Naive B cell (primary cell): Measurements from ENCODE around the gene OR51I2. TPM values are rescaled to one million over a fixed set of nuclear protein-coding genes. Genes with fewer than 3 reads are reported as not detected.

Source experiments
- ATAC-seq, 2 donors: fragments of 150-1000 bp; cut with Tn5 transposase; 2 replicates each; pipeline ENCODE4 v1.10.0; 2021; ENCODE audit warnings: low read depth in 2 of 2, mild to moderate bottlenecking in 2 of 2, moderate library complexity in 2 of 2
- DNase-seq: peaks from one replicate; pipeline ENCODE4 v3.0.0; 2022
- H3K27ac Mint-ChIP-seq, 6 donors: one replicate each; pipeline ENCODE4 v1.8.0; 2020 to 2022; ENCODE audit warnings: mild to moderate bottlenecking in 6 of 6, mixed read lengths in 6 of 6, moderate library complexity in 5 of 6, inconsistent platforms in 2 of 6
- H3K27me3 Mint-ChIP-seq, 3 donors: one replicate each; pipeline ENCODE4 v1.8.0; 2021 to 2022; ENCODE audit warnings: mixed read lengths in 3 of 3, mild to moderate bottlenecking in 1 of 3
- H3K36me3 Mint-ChIP-seq, 2 donors: one replicate each; pipeline ENCODE4 v1.8.0; 2020 to 2022; ENCODE audit warnings: mixed read lengths in 2 of 2, inconsistent platforms in 1 of 2, mild to moderate bottlenecking in 1 of 2
- H3K4me1 Mint-ChIP-seq, 3 donors: one replicate each; pipeline ENCODE4 v1.8.0; 2020 to 2022; ENCODE audit warnings: mixed read lengths in 3 of 3, inconsistent platforms in 1 of 3, mild to moderate bottlenecking in 1 of 3, moderate library complexity in 1 of 3
- H3K4me3 Mint-ChIP-seq, 8 donors: one replicate each; pipeline ENCODE4 v1.8.0; 2020 to 2022; ENCODE audit warnings: mild to moderate bottlenecking in 8 of 8, mixed read lengths in 8 of 8, moderate library complexity in 8 of 8, inconsistent platforms in 2 of 8
- H3K9me3 Mint-ChIP-seq, 7 donors: one replicate each; pipeline ENCODE4 v1.8.0; 2020 to 2022; ENCODE audit warnings: mixed read lengths in 7 of 7, mild to moderate bottlenecking in 5 of 7, inconsistent platforms in 2 of 7, moderate library complexity in 1 of 7
- polyA plus RNA-seq, 6 donors: library from polyadenylated mRNA; unstranded; fragments of 300-500 nt; fragmentation: Illumina TruSeq; gene quantifications; one replicate each; pipeline ENCODE4 v1.2.3, GENCODE V29; 2021; ENCODE audit warnings: low read depth in 6 of 6

OR51I2 gene
- not detected for polyA plus RNA-seq

DNA sequence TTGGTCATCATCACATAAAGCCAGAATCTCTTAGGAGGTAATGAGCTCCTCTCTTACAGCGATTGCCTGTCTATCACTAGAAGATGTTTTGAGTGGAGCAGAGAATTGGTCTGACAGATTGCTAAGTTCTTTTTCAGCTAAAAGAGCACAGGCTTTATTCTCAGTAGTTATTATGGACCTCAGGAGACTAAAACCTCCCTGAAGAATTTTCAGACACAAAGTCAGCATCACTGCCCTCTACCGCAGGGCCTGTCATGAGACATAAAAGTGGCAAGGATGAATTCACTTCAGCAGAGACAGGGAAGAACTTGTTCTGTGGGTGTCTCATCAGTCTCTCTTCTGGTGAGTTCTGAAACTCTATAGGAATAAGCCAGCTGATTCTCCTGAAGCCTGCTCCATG is at the start of gene OR51I2:
Gene OR51I2, plus strand, starts transcription at position 301 of the 400 bp plus-strand sequence. CDS start 4,166 bp downstream, outside the sequence.
- no peak for DNase-seq
- H3K27ac Mint-ChIP-seq, result no peak within 1 kb of the TSS

GRCh38 chr11:5405173-5405572 is 44.0 kb upstream of the OR51I2 start:
- ATAC-seq (no peak), DNase-seq (no peak)
- H3K4me1 Mint-ChIP-seq, result no peaks in the 10 kb centered on the region
- H3K36me3 Mint-ChIP-seq, result no peaks in the 10 kb centered on the region
- peaks cover 6 to 21% (median 13%) of the 10 kb centered on the region in 3 donors for H3K27me3 Mint-ChIP-seq
- H3K9me3 Mint-ChIP-seq, result peaks cover 0 to 11% (median 0%) of the 10 kb centered on the region in 7 donors
- H3K27ac Mint-ChIP-seq, result no peak overlapping the region
- H3K4me3 Mint-ChIP-seq, result no peak overlapping the region

More for the DNA sequence above, at the start of gene OR51I2:
- Mint-ChIP-seq H3K4me1 (no peaks in the 10 kb centered on the region), H3K4me3 (no peak within 1 kb of the TSS), H3K9me3 (peaks cover 0 to 2% (median 0%) of the 10 kb centered on the region in 7 donors), H3K36me3 (no peaks in the 10 kb centered on the region), H3K27me3 (peaks cover 12 to 16% (median 12%) of the 10 kb centered on the region in 3 donors)
- ATAC-seq, result no peak

- H3K27me3 Mint-ChIP-seq, result peaks cover 12 to 19% (median 15%) of the 10 kb centered on the region in 3 donors
- H3K4me1 Mint-ChIP-seq, result no peaks in the 10 kb centered on the region
- peaks cover 4 to 7% of the 10 kb centered on the region in 2 donors for H3K36me3 Mint-ChIP-seq
- peaks cover 2 to 9% (median 4%) of the 10 kb centered on the region in 7 donors for H3K9me3 Mint-ChIP-seq
- no peak overlapping the region for H3K27ac Mint-ChIP-seq
- DNase-seq (no peak), ATAC-seq (no peak)
- H3K4me3 Mint-ChIP-seq, result no peak overlapping the region
These were observed 28.1 kb upstream of the OR51I2 start for GRCh38 chr11:5420993-5421392.

GRCh38 chr11:5421811-5422210 is 27.3 kb upstream of the OR51I2 start, which contains the start of gene OR51Q1:
OR51Q1 (plus strand) TSS chr11:5422111; CDS start chr11:5422201, 90 bp downstream.
- H3K4me1 Mint-ChIP-seq, result no peaks in the 10 kb centered on the region
- no peak within 1 kb of the TSS for H3K4me3 Mint-ChIP-seq
- ATAC-seq (no peak), DNase-seq (no peak)
- H3K36me3 Mint-ChIP-seq, result peaks cover 4 to 7% of the 10 kb centered on the region in 2 donors
- peaks cover 2 to 9% (median 4%) of the 10 kb centered on the region in 7 donors for H3K9me3 Mint-ChIP-seq
- peaks cover 14 to 22% (median 16%) of the 10 kb centered on the region in 3 donors for H3K27me3 Mint-ChIP-seq
- H3K27ac Mint-ChIP-seq, result peak within 1 kb of the TSS in 1 of 6 donors; percentile 2

GRCh38 chr11:5423131-5423530 is 26.0 kb upstream of the OR51I2 start:
- no peaks in the 10 kb centered on the region for H3K4me1 Mint-ChIP-seq
- ATAC-seq, result no peak
- no peak overlapping the region for H3K27ac Mint-ChIP-seq
- DNase-seq, result no peak
- peaks cover 2 to 9% (median 5%) of the 10 kb centered on the region in 7 donors for H3K9me3 Mint-ChIP-seq
- no peak overlapping the region for H3K4me3 Mint-ChIP-seq
- H3K27me3 Mint-ChIP-seq, result peaks cover 19 to 27% (median 21%) of the 10 kb centered on the region in 3 donors
- H3K36me3 Mint-ChIP-seq, result peaks cover 4 to 7% of the 10 kb centered on the region in 2 donors

DNA sequence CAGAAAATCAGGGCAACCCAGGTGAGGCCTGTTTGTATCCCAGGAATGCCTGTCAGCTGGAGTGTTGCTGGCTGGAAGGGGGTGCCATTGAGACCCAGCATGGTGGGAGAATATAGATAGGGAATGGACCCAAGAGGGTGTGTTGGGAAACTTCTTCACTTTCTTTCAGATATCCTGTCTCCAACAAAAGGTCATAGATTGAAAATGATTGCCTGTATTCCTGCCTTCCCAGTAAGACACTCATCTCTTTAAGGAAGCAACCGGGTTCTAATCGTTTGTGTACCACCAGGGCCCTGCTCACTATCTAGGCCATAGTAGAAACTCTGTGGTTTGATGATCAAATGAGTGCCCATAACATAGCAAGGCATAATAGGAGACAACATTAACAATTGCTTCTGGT is 7.7 kb upstream of the OR51I2 start, which contains the start of gene OR51I1:
Gene OR51I1, minus strand, starts transcription at position 101 of the 400 bp plus-strand sequence. Its CDS starts 0 bp downstream, at position 101.
- no peaks in the 10 kb centered on the region for H3K4me1 Mint-ChIP-seq
- H3K9me3 Mint-ChIP-seq, result peaks cover 0 to 10% (median 0%) of the 10 kb centered on the region in 7 donors
- H3K27me3 Mint-ChIP-seq, result peaks cover 17 to 28% (median 18%) of the 10 kb centered on the region in 3 donors
- H3K4me3 Mint-ChIP-seq, result no peak within 1 kb of the TSS
- ATAC-seq (no peak), DNase-seq (no peak)
- H3K36me3 Mint-ChIP-seq, result no peaks in the 10 kb centered on the region
- H3K27ac Mint-ChIP-seq, result no peak within 1 kb of the TSS

GRCh38 chr11:5443835-5444393 is 5.2 kb upstream of the OR51I2 start:
- ATAC-seq, result no peak
- no peaks in the 10 kb centered on the region for H3K4me1 Mint-ChIP-seq
- peaks cover 0 to 10% (median 0%) of the 10 kb centered on the region in 7 donors for H3K9me3 Mint-ChIP-seq
- H3K36me3 Mint-ChIP-seq, result no peaks in the 10 kb centered on the region
- no peak for DNase-seq
- no peak overlapping the region for H3K4me3 Mint-ChIP-seq
- peaks cover 18 to 28% (median 25%) of the 10 kb centered on the region in 3 donors for H3K27me3 Mint-ChIP-seq
- no peak overlapping the region for H3K27ac Mint-ChIP-seq

- no peaks in the 10 kb centered on the region for H3K36me3 Mint-ChIP-seq
- DNase-seq (no peak), ATAC-seq (no peak)
- H3K27ac Mint-ChIP-seq, result no peak overlapping the region
- no peaks in the 10 kb centered on the region for H3K4me1 Mint-ChIP-seq
- no peak overlapping the region for H3K4me3 Mint-ChIP-seq
- peaks cover 0 to 2% (median 0%) of the 10 kb centered on the region in 7 donors for H3K9me3 Mint-ChIP-seq
- H3K27me3 Mint-ChIP-seq, result peaks cover 8 to 17% (median 10%) of the 10 kb centered on the region in 3 donors
These were observed 309 bp downstream of the OR51I2 start for GRCh38 chr11:5449432-5449831.

- H3K27ac Mint-ChIP-seq, result no peak overlapping the region
- no peak for DNase-seq
These were observed 12.0 kb downstream of the OR51I2 start for GRCh38 chr11:5460983-5461621.

DNA sequence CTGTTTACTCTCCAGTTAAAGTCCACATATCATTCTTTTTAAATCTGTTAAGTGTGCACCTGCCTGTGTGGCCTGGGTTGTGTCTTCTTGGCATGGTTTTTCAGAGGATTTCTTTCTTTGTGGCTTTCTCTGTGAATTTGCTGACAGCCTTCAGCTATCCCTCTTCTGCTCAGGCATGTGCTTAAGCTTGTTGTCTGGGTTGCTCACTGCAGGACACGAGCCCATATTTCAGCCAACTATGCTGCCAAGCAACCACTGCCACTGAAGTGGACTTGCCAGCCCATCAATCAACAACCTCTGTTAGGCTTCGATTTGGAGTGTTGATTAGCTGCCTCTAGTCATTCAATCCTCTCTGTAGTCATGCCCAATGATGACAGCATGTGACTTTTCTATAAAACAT is 18.4 kb downstream of the OR51I2 start:
- Mint-ChIP-seq H3K36me3 (no peaks in the 10 kb centered on the region), H3K27me3 (peaks cover 17 to 22% (median 20%) of the 10 kb centered on the region in 3 donors), H3K27ac (no peak overlapping the region), H3K4me1 (no peaks in the 10 kb centered on the region), H3K4me3 (no peak overlapping the region), H3K9me3 (peaks cover 0 to 3% (median 0%) of the 10 kb centered on the region in 7 donors)
- no peak for ATAC-seq
- no peak for DNase-seq

More at GRCh38 chr11:5460983-5461621, 12.0 kb downstream of the OR51I2 start:
- Mint-ChIP-seq H3K27me3 (peaks cover 3 to 18% (median 13%) of the 10 kb centered on the region in 3 donors), H3K9me3 (peaks cover 0 to 12% (median 6%) of the 10 kb centered on the region in 7 donors), H3K36me3 (peaks cover 0 to 4% of the 10 kb centered on the region in 2 donors), H3K4me3 (no peak overlapping the region), H3K4me1 (no peaks in the 10 kb centered on the region)
- ATAC-seq, result no peak

DNA sequence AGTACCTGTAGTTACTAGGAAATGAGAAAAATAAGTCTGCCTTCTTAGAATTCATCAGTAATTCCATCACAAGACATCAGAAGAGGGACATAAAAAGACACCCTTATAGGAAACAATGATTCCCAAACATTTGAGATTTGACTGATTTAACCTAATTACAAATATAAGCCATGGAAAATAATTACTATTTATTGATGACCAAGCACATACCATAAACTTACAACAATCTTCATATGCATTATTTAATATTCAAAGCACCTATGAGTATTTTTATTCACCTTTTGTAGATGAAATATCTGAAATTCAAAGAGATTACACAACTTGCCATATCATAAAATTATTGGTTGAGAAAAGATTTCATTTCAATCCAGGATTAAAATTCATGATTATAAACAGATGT is 24.8 kb downstream of the OR51I2 start:
- no peak overlapping the region for H3K27ac Mint-ChIP-seq
- no peaks in the 10 kb centered on the region for H3K9me3 Mint-ChIP-seq
- peaks cover 21 to 39% (median 24%) of the 10 kb centered on the region in 3 donors for H3K27me3 Mint-ChIP-seq
- H3K4me3 Mint-ChIP-seq, result no peak overlapping the region
- DNase-seq (no peak), ATAC-seq (no peak)
- H3K36me3 Mint-ChIP-seq, result no peaks in the 10 kb centered on the region
- H3K4me1 Mint-ChIP-seq, result no peaks in the 10 kb centered on the region

DNA sequence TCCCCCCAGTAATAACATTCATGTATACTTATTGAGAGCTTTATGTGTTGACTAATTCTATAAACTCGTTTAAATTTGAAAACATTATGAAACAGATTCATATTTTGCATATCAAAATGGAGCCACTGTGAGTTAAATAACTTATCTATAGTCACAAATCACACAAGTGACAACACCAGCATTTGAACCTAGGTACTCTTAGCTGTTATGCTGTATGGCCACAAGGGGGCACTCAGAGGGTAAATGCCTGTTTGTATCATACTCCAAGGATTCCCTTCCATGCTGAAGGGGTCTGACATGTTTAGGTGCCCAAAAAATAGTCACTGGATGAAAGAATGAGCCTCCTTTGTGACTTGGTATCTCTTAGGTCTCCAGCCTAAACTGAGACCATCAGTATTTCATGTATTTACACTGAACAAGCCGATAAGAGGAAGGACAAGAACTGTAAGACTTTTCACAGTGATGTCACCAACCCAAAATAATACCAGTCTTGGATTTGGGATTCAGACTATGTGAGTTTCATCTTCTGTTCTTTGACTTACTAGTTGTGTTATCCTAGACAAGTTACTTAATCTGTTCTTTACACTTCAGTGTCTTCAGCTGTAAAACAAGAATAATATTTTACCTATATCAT is 27.2 kb downstream of the OR51I2 start:
- peak in 1 of 2 donors; percentile 27 for ATAC-seq
- H3K4me3 Mint-ChIP-seq, result no peak overlapping the region
- peak; percentile 32 for DNase-seq
- H3K9me3 Mint-ChIP-seq, result peaks cover 0 to 2% (median 0%) of the 10 kb centered on the region in 7 donors
- H3K36me3 Mint-ChIP-seq, result no peaks in the 10 kb centered on the region
- no peak overlapping the region for H3K27ac Mint-ChIP-seq
- no peaks in the 10 kb centered on the region for H3K4me1 Mint-ChIP-seq
- peaks cover 11 to 26% (median 14%) of the 10 kb centered on the region in 3 donors for H3K27me3 Mint-ChIP-seq

DNA sequence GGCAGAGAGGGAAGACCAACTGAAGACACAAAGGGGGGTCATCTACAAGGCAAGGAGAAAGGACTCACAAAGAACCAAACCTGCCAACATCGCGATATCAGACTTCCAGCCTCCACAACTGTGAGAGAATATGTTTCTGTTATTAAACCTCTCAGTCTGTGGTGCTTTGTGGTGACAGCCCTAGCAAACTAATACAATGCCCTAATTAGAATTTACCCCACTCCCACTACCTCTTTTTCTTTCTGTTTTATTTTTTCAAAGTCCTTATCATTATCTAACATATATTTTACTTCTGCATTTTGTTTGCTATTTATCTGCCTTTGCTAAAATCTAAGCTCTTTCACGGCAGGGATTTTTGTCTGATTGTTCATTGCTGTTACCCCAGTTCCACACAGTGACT is 36.9 kb downstream of the OR51I2 start:
- peak overlapping the region in 1 of 8 donors; percentile 3 for H3K4me3 Mint-ChIP-seq
- H3K36me3 Mint-ChIP-seq, result no peaks in the 10 kb centered on the region
- H3K27ac Mint-ChIP-seq, result no peak overlapping the region
- H3K27me3 Mint-ChIP-seq, result peaks cover under 1 to 6% (median 2%) of the 10 kb centered on the region in 3 donors
- DNase-seq (no peak), ATAC-seq (no peak)
- H3K4me1 Mint-ChIP-seq, result no peaks in the 10 kb centered on the region
- H3K9me3 Mint-ChIP-seq, result peaks cover 0 to 4% (median 1%) of the 10 kb centered on the region in 7 donors
